ENCODE measurements around the gene AFAP1L1. TPM values are rescaled to one million over a fixed set of nuclear protein-coding genes. Genes with fewer than 3 reads are reported as not detected.

AFAP1L1 gene
- total RNA-seq, 1 donor from 2014 or later: 2.3 TPM

- TF ChIP-seq, protein P1, sequence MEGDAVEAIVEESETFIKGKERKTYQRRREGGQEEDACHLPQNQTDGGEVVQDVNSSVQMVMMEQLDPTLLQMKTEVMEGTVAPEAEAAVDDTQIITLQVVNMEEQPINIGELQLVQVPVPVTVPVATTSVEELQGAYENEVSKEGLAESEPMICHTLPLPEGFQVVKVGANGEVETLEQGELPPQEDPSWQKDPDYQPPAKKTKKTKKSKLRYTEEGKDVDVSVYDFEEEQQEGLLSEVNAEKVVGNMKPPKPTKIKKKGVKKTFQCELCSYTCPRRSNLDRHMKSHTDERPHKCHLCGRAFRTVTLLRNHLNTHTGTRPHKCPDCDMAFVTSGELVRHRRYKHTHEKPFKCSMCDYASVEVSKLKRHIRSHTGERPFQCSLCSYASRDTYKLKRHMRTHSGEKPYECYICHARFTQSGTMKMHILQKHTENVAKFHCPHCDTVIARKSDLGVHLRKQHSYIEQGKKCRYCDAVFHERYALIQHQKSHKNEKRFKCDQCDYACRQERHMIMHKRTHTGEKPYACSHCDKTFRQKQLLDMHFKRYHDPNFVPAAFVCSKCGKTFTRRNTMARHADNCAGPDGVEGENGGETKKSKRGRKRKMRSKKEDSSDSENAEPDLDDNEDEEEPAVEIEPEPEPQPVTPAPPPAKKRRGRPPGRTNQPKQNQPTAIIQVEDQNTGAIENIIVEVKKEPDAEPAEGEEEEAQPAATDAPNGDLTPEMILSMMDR (IDR thresholded peaks at IDR 0.05): no peak
- H3K27me3 Mint-ChIP-seq (ENCODE audit: unreplicated experiment): no peaks in the 10 kb centered on the region
- no peaks in the 10 kb centered on the region for H3K36me3 Mint-ChIP-seq (ENCODE audit: unreplicated experiment)
- DNase-seq (ENCODE audit: extremely low spot score, unreplicated experiment): no peak
- H3K9me3 Mint-ChIP-seq (ENCODE audit: unreplicated experiment): no peaks in the 10 kb centered on the region
- H3K4me3 Mint-ChIP-seq (ENCODE audit: unreplicated experiment): no peak within 1 kb of the TSS
- H3K4me1 Mint-ChIP-seq (ENCODE audit: unreplicated experiment): peaks cover 40% of the 10 kb centered on the region
- peak within 1 kb of the TSS; percentile 18 for H3K27ac Mint-ChIP-seq (ENCODE audit: unreplicated experiment)
Measured at GRCh38 chr5:149379177-149379761, 107.6 kb downstream of the AFAP1L1 start, which contains the start of gene IL17B. Gene IL17B (minus strand): TSS chr5:149379292. CDS start chr5:149379225, 67 bp downstream.

DNA sequence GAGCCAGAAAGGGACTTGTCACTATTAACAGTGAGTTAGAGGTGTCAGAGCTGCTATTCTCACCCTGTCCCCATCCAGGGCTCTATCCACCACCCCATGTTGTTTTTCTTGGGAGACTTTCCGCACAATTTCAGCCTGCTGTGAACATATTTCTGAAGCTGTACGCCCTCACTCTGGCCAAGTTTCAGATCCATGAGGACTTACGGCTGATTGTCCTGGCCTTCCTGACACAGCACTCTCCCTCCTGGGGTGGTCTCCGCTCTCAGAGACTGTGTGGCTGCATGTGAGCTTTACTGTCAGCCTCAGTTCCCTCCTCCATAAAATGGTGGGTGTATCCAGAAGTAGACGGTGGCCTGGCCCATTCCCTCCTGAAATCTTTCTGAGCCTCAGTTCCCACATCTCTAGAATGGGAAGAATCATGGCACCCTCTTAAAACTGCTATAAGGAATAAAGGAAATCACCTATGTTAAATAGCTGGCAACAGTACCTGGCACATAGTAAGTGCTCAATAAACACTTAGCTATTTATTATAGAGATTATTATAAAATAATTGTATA is 108.2 kb downstream of the AFAP1L1 start:
- DNase-seq (ENCODE audit: extremely low spot score, unreplicated experiment): no peak
- TF ChIP-seq, protein P1 (IDR thresholded peaks at IDR 0.05): no peak
- H3K27me3 Mint-ChIP-seq (ENCODE audit: unreplicated experiment): no peaks in the 10 kb centered on the region
- H3K9me3 Mint-ChIP-seq (ENCODE audit: unreplicated experiment): no peaks in the 10 kb centered on the region
- H3K4me3 Mint-ChIP-seq (ENCODE audit: unreplicated experiment): no peak overlapping the region
- no peaks in the 10 kb centered on the region for H3K36me3 Mint-ChIP-seq (ENCODE audit: unreplicated experiment)
- peaks cover 44% of the 10 kb centered on the region for H3K4me1 Mint-ChIP-seq (ENCODE audit: unreplicated experiment)
- H3K27ac Mint-ChIP-seq (ENCODE audit: unreplicated experiment): no peak overlapping the region

- Mint-ChIP-seq H3K4me3 (ENCODE audit: unreplicated experiment) (no peak overlapping the region), H3K4me1 (ENCODE audit: unreplicated experiment) (peaks cover 49% of the 10 kb centered on the region), H3K27me3 (ENCODE audit: unreplicated experiment) (no peaks in the 10 kb centered on the region), H3K36me3 (ENCODE audit: unreplicated experiment) (no peaks in the 10 kb centered on the region), H3K9me3 (ENCODE audit: unreplicated experiment) (no peaks in the 10 kb centered on the region), H3K27ac (ENCODE audit: unreplicated experiment) (peak overlapping the region; percentile 69)
- TF ChIP-seq, protein P1 (IDR thresholded peaks at IDR 0.05): no peak
- no peak for DNase-seq (ENCODE audit: extremely low spot score, unreplicated experiment)
Measured at GRCh38 chr5:149380466-149381121, 108.9 kb downstream of the AFAP1L1 start.

DNA sequence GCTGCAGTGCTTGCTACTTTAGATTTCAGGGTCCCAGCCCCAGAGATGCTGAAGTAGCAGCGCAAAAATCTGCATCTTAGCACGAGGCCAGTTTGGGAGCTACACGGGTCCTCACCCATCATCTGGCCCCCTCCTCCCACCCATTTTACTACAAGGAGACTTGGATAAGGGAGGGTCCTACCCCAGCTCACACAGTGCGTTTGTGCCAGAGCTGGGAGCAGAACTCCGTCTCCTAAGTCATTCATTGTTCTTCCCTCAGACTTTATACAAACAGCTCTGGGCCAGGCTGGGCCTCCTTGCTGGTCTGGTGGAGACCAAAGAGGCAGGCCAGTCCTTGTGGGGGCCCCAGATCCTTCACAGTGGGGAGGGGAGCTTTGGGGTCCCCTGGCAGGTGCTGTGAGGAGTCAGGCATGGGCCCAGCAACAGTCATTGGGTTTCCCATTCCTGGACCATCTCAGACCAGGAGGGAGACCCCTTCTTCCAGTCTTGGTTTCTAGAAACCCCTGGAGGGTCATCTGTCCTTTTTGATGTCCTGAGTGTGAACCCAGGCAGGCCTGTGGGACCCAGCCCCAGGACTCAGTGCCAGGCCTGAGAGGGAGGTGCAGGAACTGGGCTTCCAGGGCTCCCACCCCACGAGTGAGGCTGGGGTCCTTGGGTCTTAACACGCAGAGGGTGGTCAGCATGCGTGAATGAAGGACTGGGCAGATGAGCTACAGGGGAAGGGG is 109.8 kb downstream of the AFAP1L1 start:
- TF ChIP-seq, protein P1 (IDR thresholded peaks at IDR 0.05): no peak
- Mint-ChIP-seq H3K4me3 (ENCODE audit: unreplicated experiment) (no peak overlapping the region), H3K27ac (ENCODE audit: unreplicated experiment) (peak overlapping the region; percentile 43), H3K4me1 (ENCODE audit: unreplicated experiment) (peaks cover 57% of the 10 kb centered on the region), H3K9me3 (ENCODE audit: unreplicated experiment) (no peaks in the 10 kb centered on the region), H3K36me3 (ENCODE audit: unreplicated experiment) (no peaks in the 10 kb centered on the region), H3K27me3 (ENCODE audit: unreplicated experiment) (no peaks in the 10 kb centered on the region)
- DNase-seq (ENCODE audit: extremely low spot score, unreplicated experiment): no peak

DNA sequence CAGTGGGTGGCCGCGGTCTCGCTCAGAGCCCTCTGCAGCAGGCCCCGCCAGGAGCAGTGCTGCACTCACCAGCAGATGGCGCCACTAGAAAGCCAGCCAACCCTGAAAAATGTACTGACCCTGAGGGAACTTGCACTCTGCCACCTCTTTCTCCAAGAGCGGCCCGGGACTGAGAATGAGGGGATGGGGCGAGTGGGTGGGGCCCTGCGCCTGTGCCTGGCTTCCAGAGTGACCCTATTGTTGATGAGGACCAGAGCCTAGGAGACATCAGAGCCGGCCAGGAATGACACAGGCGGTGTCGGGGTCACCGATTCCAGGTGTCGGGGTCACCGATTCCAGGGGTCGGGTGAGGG is 110.3 kb downstream of the AFAP1L1 start:
- no peaks in the 10 kb centered on the region for H3K27me3 Mint-ChIP-seq (ENCODE audit: unreplicated experiment)
- peak; percentile 94 for DNase-seq (ENCODE audit: extremely low spot score, unreplicated experiment)
- H3K4me1 Mint-ChIP-seq (ENCODE audit: unreplicated experiment): peaks cover 63% of the 10 kb centered on the region
- TF ChIP-seq, protein P1 (IDR thresholded peaks at IDR 0.05): peak; percentile 98
- H3K4me3 Mint-ChIP-seq (ENCODE audit: unreplicated experiment): no peak overlapping the region
- H3K36me3 Mint-ChIP-seq (ENCODE audit: unreplicated experiment): no peaks in the 10 kb centered on the region
- no peaks in the 10 kb centered on the region for H3K9me3 Mint-ChIP-seq (ENCODE audit: unreplicated experiment)
- H3K27ac Mint-ChIP-seq (ENCODE audit: unreplicated experiment): peak overlapping the region; percentile 43
